OCI-M2 (cell line): ENCODE data around the gene USP16.

ENCODE experiments used
- DNase-seq: peaks from one replicate; lab custom pipeline; 2025; ENCODE audit not compliant: unreplicated experiment; lab: John Stamatoyannopoulos, UW

Gene USP16

GRCh38 chr21:29082046-29082815, 57.8 kb downstream of the USP16 start:
- no peak for DNase-seq

- DNase-seq = no peak
Measured at GRCh38 chr21:29083306-29083705, 58.8 kb downstream of the USP16 start.

- DNase-seq = no peak
Measured at GRCh38 chr21:29084372-29084771, 59.9 kb downstream of the USP16 start.

GRCh38 chr21:29085106-29085752, 60.8 kb downstream of the USP16 start:
- no peak for DNase-seq

DNA sequence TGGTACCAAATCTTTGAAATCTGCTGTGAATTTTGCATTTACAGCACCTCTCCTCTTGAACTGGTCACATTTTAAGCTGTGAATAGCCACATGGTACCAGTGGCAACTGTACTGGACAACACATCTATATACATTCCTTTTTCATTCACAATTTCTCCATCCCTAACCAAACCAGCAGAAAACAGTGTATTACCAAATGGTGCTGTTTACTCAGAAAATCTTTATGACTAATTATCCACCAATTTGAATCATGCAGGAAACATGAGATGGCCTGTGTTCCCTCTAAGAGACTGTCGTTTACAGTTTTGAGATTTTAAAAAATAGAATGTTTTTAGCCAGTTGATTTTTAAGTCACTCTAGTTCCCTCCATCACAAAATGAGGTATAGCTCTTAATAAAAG, 66.6 kb downstream of the USP16 start:
- DNase-seq = no peak

GRCh38 chr21:29092102-29092959, 67.9 kb downstream of the USP16 start:
- no peak for DNase-seq

GRCh38 chr21:29096218-29097015, 71.9 kb downstream of the USP16 start:
- DNase-seq = no peak

GRCh38 chr21:29098156-29098555, 73.7 kb downstream of the USP16 start:
- DNase-seq = no peak

- DNase-seq = no peak
Measured at GRCh38 chr21:29102791-29103257, 78.4 kb downstream of the USP16 start.
